ENCODE measurements around the gene TAF1B. TPM values are rescaled to one million over a fixed set of nuclear protein-coding genes. Genes with fewer than 3 reads are reported as not detected.

The TAF1B gene
- total RNA-seq, 1 donor from 2014 or later: 86.3 TPM

DNA sequence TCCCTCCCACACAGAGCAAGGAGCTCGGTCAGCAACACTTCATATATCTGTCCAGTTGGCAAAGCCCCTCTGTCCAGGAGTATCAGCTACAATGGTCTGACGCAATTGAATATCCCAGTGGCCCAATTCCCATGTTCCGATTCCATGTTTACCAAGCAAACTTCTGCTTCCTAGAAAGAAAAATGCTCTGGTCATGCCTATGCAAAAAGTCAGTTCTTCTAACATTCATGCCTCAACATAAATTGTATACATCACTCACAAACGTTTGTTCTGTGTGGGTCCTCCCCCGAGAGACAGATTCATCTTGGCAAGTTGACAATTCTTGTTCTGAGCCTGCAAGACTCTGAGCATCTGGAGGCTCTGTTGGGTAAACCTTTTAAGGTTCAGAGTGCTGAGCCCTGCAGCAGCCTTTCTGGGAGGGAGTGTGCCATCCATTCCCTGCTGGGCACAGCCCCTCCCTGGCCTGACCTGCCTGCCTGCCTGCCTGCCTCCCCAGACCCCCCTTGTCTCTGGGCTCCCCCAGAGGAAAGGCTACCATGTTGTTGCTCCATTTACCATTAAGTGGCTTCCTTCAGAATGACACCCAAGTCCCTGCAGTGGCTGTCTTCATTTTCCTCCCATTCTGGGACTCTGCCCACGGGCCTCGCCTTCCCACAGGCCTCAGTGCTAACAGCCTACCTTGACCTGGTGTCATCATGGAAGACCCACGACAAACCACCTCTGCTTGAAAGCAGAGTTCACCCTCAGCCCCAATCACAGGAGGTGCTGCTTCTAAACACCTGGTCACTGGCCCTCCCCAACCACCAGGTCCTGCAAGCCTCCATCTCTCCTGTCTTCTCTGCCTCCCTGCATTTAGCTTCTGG is 37.6 kb upstream of the TAF1B start:
- H3K9me3 Mint-ChIP-seq: no peaks in the 10 kb centered on the region
- no peak overlapping the region for H3K4me2 ChIP-seq
- DNase-seq (ENCODE audit: low spot score): no peak
- peaks cover 10% of the 10 kb centered on the region for H3K27me3 Mint-ChIP-seq (ENCODE audit: insufficient read depth, low read depth)
- no peak overlapping the region for H3K4me3 ChIP-seq
- H3K36me3 Mint-ChIP-seq: no peaks in the 10 kb centered on the region
- H3K79me2 ChIP-seq (ENCODE audit: low read depth): no peaks in the 10 kb centered on the region
- H3K4me3 Mint-ChIP-seq: no peak overlapping the region
- H3K27me3 ChIP-seq: no peaks in the 10 kb centered on the region
- no peaks in the 10 kb centered on the region for H3K36me3 ChIP-seq
- H2AFZ ChIP-seq (replicated peaks): no peak overlapping the region
- H3F3A ChIP-seq (ENCODE audit: low read depth): no peaks in the 10 kb centered on the region
- H3K27ac ChIP-seq: no peak overlapping the region
- peaks cover 12% of the 10 kb centered on the region for H3K4me1 ChIP-seq
- H4K20me1 ChIP-seq (ENCODE audit: low read depth): no peaks in the 10 kb centered on the region
- TF ChIP-seq, protein P1, sequence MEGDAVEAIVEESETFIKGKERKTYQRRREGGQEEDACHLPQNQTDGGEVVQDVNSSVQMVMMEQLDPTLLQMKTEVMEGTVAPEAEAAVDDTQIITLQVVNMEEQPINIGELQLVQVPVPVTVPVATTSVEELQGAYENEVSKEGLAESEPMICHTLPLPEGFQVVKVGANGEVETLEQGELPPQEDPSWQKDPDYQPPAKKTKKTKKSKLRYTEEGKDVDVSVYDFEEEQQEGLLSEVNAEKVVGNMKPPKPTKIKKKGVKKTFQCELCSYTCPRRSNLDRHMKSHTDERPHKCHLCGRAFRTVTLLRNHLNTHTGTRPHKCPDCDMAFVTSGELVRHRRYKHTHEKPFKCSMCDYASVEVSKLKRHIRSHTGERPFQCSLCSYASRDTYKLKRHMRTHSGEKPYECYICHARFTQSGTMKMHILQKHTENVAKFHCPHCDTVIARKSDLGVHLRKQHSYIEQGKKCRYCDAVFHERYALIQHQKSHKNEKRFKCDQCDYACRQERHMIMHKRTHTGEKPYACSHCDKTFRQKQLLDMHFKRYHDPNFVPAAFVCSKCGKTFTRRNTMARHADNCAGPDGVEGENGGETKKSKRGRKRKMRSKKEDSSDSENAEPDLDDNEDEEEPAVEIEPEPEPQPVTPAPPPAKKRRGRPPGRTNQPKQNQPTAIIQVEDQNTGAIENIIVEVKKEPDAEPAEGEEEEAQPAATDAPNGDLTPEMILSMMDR (IDR thresholded peaks at IDR 0.05): no peak
- TF ChIP-seq EZH2 (IDR thresholded peaks at IDR 0.05): no peak
- TF ChIP-seq EZH2phosphoT487 (IDR thresholded peaks at IDR 0.05): no peak
- no peak overlapping the region for H3K9ac ChIP-seq
- peaks cover 30% of the 10 kb centered on the region for H3K4me1 Mint-ChIP-seq
- H3K9me3 ChIP-seq (ENCODE audit: low read depth): no peaks in the 10 kb centered on the region
- no peak overlapping the region for H3K27ac Mint-ChIP-seq

- Histone ChIP-seq H3K9ac (no peak overlapping the region), H3K4me1 (peaks cover 11% of the 10 kb centered on the region), H3K36me3 (no peaks in the 10 kb centered on the region), H3K27me3 (no peaks in the 10 kb centered on the region), H3K79me2 (ENCODE audit: low read depth) (no peaks in the 10 kb centered on the region), H4K20me1 (ENCODE audit: low read depth) (no peaks in the 10 kb centered on the region), H3F3A (ENCODE audit: low read depth) (no peaks in the 10 kb centered on the region), H3K4me2 (no peak overlapping the region), H3K9me3 (ENCODE audit: low read depth) (no peaks in the 10 kb centered on the region), H2AFZ (replicated peaks) (no peak overlapping the region), H3K27ac (no peak overlapping the region), H3K4me3 (no peak overlapping the region)
- Mint-ChIP-seq H3K9me3 (no peaks in the 10 kb centered on the region), H3K27ac (no peak overlapping the region), H3K36me3 (no peaks in the 10 kb centered on the region), H3K4me3 (no peak overlapping the region), H3K4me1 (peaks cover 25% of the 10 kb centered on the region), H3K27me3 (ENCODE audit: insufficient read depth, low read depth) (peaks cover 10% of the 10 kb centered on the region)
- TF ChIP-seq EZH2 (IDR thresholded peaks at IDR 0.05) (no peak), EZH2phosphoT487 (IDR thresholded peaks at IDR 0.05) (no peak)
- TF ChIP-seq, protein P1 (IDR thresholded peaks at IDR 0.05): no peak
- DNase-seq (ENCODE audit: low spot score): no peak
Measured at GRCh38 chr2:9806298-9806610, 37.0 kb upstream of the TAF1B start.

DNA sequence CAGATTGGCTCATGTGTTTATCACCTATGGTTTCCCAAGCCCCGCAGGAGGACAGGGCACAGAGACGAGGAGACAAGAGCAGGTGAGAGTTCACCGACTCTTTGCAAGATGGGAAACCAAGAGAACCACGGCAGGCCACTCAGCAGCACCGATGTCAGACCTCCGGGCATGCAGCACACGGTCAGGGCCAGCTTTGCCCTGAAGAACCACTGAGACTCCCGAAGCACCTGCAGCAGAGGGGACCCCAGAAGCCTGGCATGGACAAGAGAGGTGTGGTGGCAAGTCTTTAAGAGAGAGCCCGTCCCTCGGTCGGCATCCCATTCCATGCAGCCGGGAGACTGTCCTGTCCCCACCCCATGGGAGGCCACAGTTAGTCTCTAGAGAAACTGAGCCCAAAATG is 36.6 kb upstream of the TAF1B start:
- H3K36me3 Mint-ChIP-seq: no peaks in the 10 kb centered on the region
- Histone ChIP-seq H3K9me3 (ENCODE audit: low read depth) (no peaks in the 10 kb centered on the region), H3K4me2 (no peak overlapping the region), H3F3A (ENCODE audit: low read depth) (no peaks in the 10 kb centered on the region), H3K4me3 (no peak overlapping the region), H4K20me1 (ENCODE audit: low read depth) (no peaks in the 10 kb centered on the region), H2AFZ (replicated peaks) (no peak overlapping the region), H3K4me1 (peaks cover 7% of the 10 kb centered on the region), H3K79me2 (ENCODE audit: low read depth) (no peaks in the 10 kb centered on the region), H3K36me3 (no peaks in the 10 kb centered on the region), H3K27me3 (no peaks in the 10 kb centered on the region), H3K27ac (no peak overlapping the region), H3K9ac (no peak overlapping the region)
- H3K4me3 Mint-ChIP-seq: no peak overlapping the region
- H3K4me1 Mint-ChIP-seq: peaks cover 21% of the 10 kb centered on the region
- TF ChIP-seq EZH2 (IDR thresholded peaks at IDR 0.05): no peak
- TF ChIP-seq, protein P1 (IDR thresholded peaks at IDR 0.05): no peak
- no peak overlapping the region for H3K27ac Mint-ChIP-seq
- DNase-seq (ENCODE audit: low spot score): no peak
- H3K9me3 Mint-ChIP-seq: no peaks in the 10 kb centered on the region
- peaks cover 10% of the 10 kb centered on the region for H3K27me3 Mint-ChIP-seq (ENCODE audit: insufficient read depth, low read depth)

Measured in neural progenitor cell (in vitro differentiated cells).